HepG2 (cell line): ENCODE results near the gene CITED4. TPM values are rescaled to one million over a fixed set of nuclear protein-coding genes. Genes with fewer than 3 reads are reported as not detected.
A peak's percentile ranks its signal among the peaks of the same experiment; 100 is the strongest.

Experiments
- ATAC-seq: fragments of 200-7000 bp; cut with Tn5 transposase; 3 replicates; pipeline ENCODE4 v1.9.1; 2020; ENCODE audit warnings: mild to moderate bottlenecking, moderate library complexity
- BruUV-seq: library from RNA; stranded (reverse); fragments of 400-500 nt; replicated peaks from 2 replicates; lab custom pipeline; 2021; lab: Mats Ljungman, UMichigan
- CTCF ChIA-PET: fragments of 300-600 bp; formaldehyde crosslinking; extraction: SDS; loops from one replicate; lab custom pipeline; 2021; ENCODE audit warnings: low total read pairs, inconsistent platforms, low intra/inter-chr PET ratio; lab: Yijun Ruan, JAX
- POLR2A ChIA-PET: fragments of 350-600 bp; sonication (Branson Sonifier 250); formaldehyde crosslinking; loops from one replicate; lab custom pipeline; 2020; ENCODE audit warnings: antibody characterized with exemption, inconsistent platforms; lab: Yijun Ruan, JAX
- DNase-seq: peaks from one replicate; pipeline ENCODE4 v3.0.0-alpha.2; 2015; ENCODE audit warnings: low spot score
- FAIRE-seq: peaks from 3 replicates; lab custom pipeline; 2011; peaks lifted over from hg19 to GRCh38; lab: Jason Lieb, UNC
- H2AFZ ChIP-seq: one replicate; pipeline ENCODE4 v1.6.1; 2011; ENCODE audit warnings: low read length, inconsistent platforms
- H3K27ac ChIP-seq: fragments of 300-600 bp; 3 replicates; pipeline ENCODE4 v1.8.0; 2011; ENCODE audit warnings: mixed run types, mild to moderate bottlenecking, mixed read lengths, low read length, inconsistent platforms; ENCODE audit not compliant: insufficient read depth; ENCODE audit errors: extremely low read length
- H3K27me3 ChIP-seq, 2 experiments: fragments of 200-600 bp in 1 of 2; 2 replicates in 1 of 2; 3 replicates in 1 of 2; pipeline versions ENCODE4 v1.6.0 to v1.8.0; 2011; ENCODE audit warnings: low read length in 2 of 2, mild to moderate bottlenecking in 2 of 2, moderate library complexity in 2 of 2, inconsistent platforms in 1 of 2; ENCODE audit not compliant: insufficient read depth in 2 of 2, control insufficient read depth in 1 of 2
- H3K36me3 ChIP-seq, 2 experiments: fragments of 200-600 bp in 1 of 2; replicated peaks in 1 of 2; 2 replicates in 1 of 2; 3 replicates in 1 of 2; pipeline versions ENCODE4 v1.5.1 to v1.8.0; 2011; ENCODE audit warnings: low read length in 2 of 2, inconsistent platforms in 1 of 2; ENCODE audit not compliant: insufficient read depth in 2 of 2, control insufficient read depth in 1 of 2
- H3K4me1 ChIP-seq: 2 replicates; pipeline ENCODE4 v1.5.1; 2012; ENCODE audit warnings: low read length, inconsistent platforms; ENCODE audit not compliant: insufficient read depth
- H3K4me2 ChIP-seq: 2 replicates; pipeline ENCODE4 v1.6.0; 2011; ENCODE audit warnings: low read depth, low read length, inconsistent platforms
- H3K4me3 ChIP-seq, 3 experiments: fragments of 200-600 bp in 1 of 3; sonication (generic), shearing (Covaris generic) in 1 of 3; replicated peaks in 1 of 3; 2 replicates each; pipeline ENCODE4 v1.5.1; 2011 to 2016; ENCODE audit warnings: low read length in 3 of 3, inconsistent platforms in 2 of 3, low read depth in 2 of 3, mild to moderate bottlenecking in 2 of 3, control low read depth in 1 of 3, mixed read lengths in 1 of 3; ENCODE audit not compliant: insufficient read depth in 1 of 3
- H3K79me2 ChIP-seq: one replicate; pipeline ENCODE4 v1.6.1; 2011; ENCODE audit warnings: low read length, inconsistent platforms; ENCODE audit not compliant: insufficient read depth
- H3K9ac ChIP-seq: 2 replicates; pipeline ENCODE4 v1.6.0; 2011; ENCODE audit warnings: mild to moderate bottlenecking, low read depth, low read length, inconsistent platforms; ENCODE audit not compliant: insufficient read depth
- H3K9me3 ChIP-seq: 2 replicates; pipeline ENCODE4 v1.5.1; 2012; ENCODE audit warnings: mild to moderate bottlenecking, low read length
- H4K20me1 ChIP-seq: 2 replicates; pipeline ENCODE4 v1.6.0; 2011; ENCODE audit warnings: inconsistent platforms, mild to moderate bottlenecking, low read length, moderate library complexity; ENCODE audit not compliant: insufficient read depth
- DMTF1 ChIP-seq: sonication (generic); formaldehyde crosslinking; IDR thresholded peaks from 2 replicates; pipeline ENCODE4 v1.4.0; 2020; ENCODE audit warnings: mild to moderate bottlenecking, missing genetic modification reagents
- KDM3A ChIP-seq: IDR thresholded peaks from 2 replicates; pipeline ENCODE4 v1.6.1; 2018; ENCODE audit warnings: low read depth, missing compliant biosample characterization
- MTA1 ChIP-seq: sonication (generic); formaldehyde crosslinking; IDR thresholded peaks from 2 replicates; pipeline ENCODE4 v1.4.0; 2020; ENCODE audit warnings: missing genetic modification reagents, mild to moderate bottlenecking, borderline replicate concordance
- MXI1 ChIP-seq: IDR thresholded peaks from 3 replicates; pipeline ENCODE4 v1.6.1; 2012; ENCODE audit warnings: low read depth, low read length, inconsistent platforms, borderline replicate concordance
- PITX1 ChIP-seq: sonication (generic); formaldehyde crosslinking; IDR thresholded peaks from 2 replicates; pipeline ENCODE4 v1.5.1; 2020; ENCODE audit warnings: mild to moderate bottlenecking, missing genetic modification reagents
- SALL1 ChIP-seq: sonication (generic); formaldehyde crosslinking; IDR thresholded peaks from 2 replicates; pipeline ENCODE4 v1.8.0; 2022; ENCODE audit warnings: mild to moderate bottlenecking, missing genetic modification reagents
- XRCC5 ChIP-seq: fragments of 200-400 bp; formaldehyde crosslinking; optimal IDR thresholded peaks from 2 replicates; pipeline ENCODE3; 2017; ENCODE audit warnings: mild to moderate bottlenecking, low read length
- ZFAT ChIP-seq: sonication (generic); formaldehyde crosslinking; conservative IDR thresholded peaks from 2 replicates; pipeline ENCODE4 v1.8.1; 2023; ENCODE audit warnings: missing genetic modification reagents, inconsistent platforms
- ZNF230 ChIP-seq: sonication (generic); formaldehyde crosslinking; IDR thresholded peaks from 2 replicates; pipeline ENCODE4 v1.4.0; 2020; ENCODE audit warnings: mild to moderate bottlenecking, missing genetic modification reagents
- ZNF776 ChIP-seq: sonication (generic); formaldehyde crosslinking; IDR thresholded peaks from 2 replicates; pipeline ENCODE4 v1.4.0; 2020; ENCODE audit warnings: mild to moderate bottlenecking, missing genetic modification reagents
- WGBS: methylation state at CpG from one replicate; pipeline ENCODE4 v1.1.6; 2017; ENCODE audit warnings: low lambda C conversion rate; 5-methylcytosine and 5-hydroxymethylcytosine counted together
- in situ Hi-C: cut with HindIII; loops from 2 replicates; pipeline ENCODE4 v1.10.0; 2017; ENCODE audit warnings: low pct_unique_long_range_greater_than_20kb; ENCODE audit not compliant: extremely low pct_ligation_motif_present
- intact Hi-C: fragments of 100-400 bp; cut with micrococcal nuclease; formaldehyde crosslinking; loops from one replicate; pipeline ENCODE4 v1.10.0; 2022; ENCODE audit not compliant: unreplicated experiment
- polyA plus RNA-seq, 8 experiments: library from polyadenylated mRNA; depleted of rRNA in 3 of 8; stranded (reverse) in 7 of 8; unstranded in 1 of 8; fragments of >200 nt; fragmentation: Illumina TruSeq in 4 of 8; extraction: Trizol in 4 of 8; gene quantifications; 2 replicates each; pipeline versions ENCODE4 v1.2.1 to v1.2.3, GENCODE V29; 2011 to 2016; ENCODE audit warnings: low read depth in 4 of 8, missing spikeins in 1 of 8, mixed read lengths in 1 of 8; ENCODE audit not compliant: insufficient read depth in 1 of 8
- total RNA-seq, 5 experiments: library from RNA; depleted of rRNA; stranded (reverse); fragments of >200 nt; fragmentation: Illumina TruSeq; extraction: Trizol; gene quantifications; 2 replicates each; pipeline ENCODE4 v1.2.3, GENCODE V29; 2016; ENCODE audit warnings: low read depth in 1 of 5

Gene CITED4
- total and polyA plus RNA-seq, 2 of the 13 experiments (the other 11 are each of a cell fraction or from before 2014, with no cell fraction given): 1.5 to 9.9 TPM

GRCh38 chr1:40887652-40888051, 25.5 kb upstream of the CITED4 start:
- no peak for DNase-seq
- Histone ChIP-seq H3K36me3 (no peaks in the 10 kb centered on the region), H3K4me3 (no peak overlapping the region), H3K27ac (no peak overlapping the region), H2AFZ (no peak overlapping the region)
- no peak for ATAC-seq
- ChIA-PET POLR2A (interaction anchor here (1.4 kb wide), 1 partner anchor 26 kb away, joined by 3 read pairs; the partner anchor contains the start of gene CITED4), CTCF (no interaction called here)
- TF ChIP-seq MXI1 (no peak), MTA1 (CRISPR knock-in tag) (no peak), ZNF230 (CRISPR knock-in tag) (no peak), ZNF776 (no peak), SALL1 (no peak), PITX1 (CRISPR knock-in tag) (no peak)
- TF ChIP-seq, all 625 proteins: peak for 0
- no peaks in the 10 kb centered on the region for H4K20me1 ChIP-seq
- H3K4me2 ChIP-seq: no peak overlapping the region
- H3K27me3 ChIP-seq: no peaks in the 10 kb centered on the region; a peak in 2 of 5 replicates
- no TSS peak for BruUV-seq
- peaks cover 27% of the 10 kb centered on the region for H3K4me1 ChIP-seq
- FAIRE-seq: no peak
- in situ Hi-C loops: no loop called here
- intact Hi-C loops: no loop called here
- H3K9ac ChIP-seq: no peak overlapping the region
- 85% methylated on average over 6 of the region's 6 CpGs for WGBS
- no peaks in the 10 kb centered on the region for H3K9me3 ChIP-seq
- H3K79me2 ChIP-seq: no peaks in the 10 kb centered on the region

GRCh38 chr1:40887012-40887378, 24.8 kb upstream of the CITED4 start:
- Histone ChIP-seq H3K4me3 (no peak overlapping the region), H3K4me1 (peaks cover 21% of the 10 kb centered on the region), H3K27me3 (no peaks in the 10 kb centered on the region; a peak in 2 of 5 replicates), H3K4me2 (peak overlapping the region; percentile 13; the same call in 1 of the 2 replicates), H3K27ac (no peak overlapping the region), H2AFZ (no peak overlapping the region), H4K20me1 (no peaks in the 10 kb centered on the region), H3K9ac (no peak overlapping the region), H3K9me3 (no peaks in the 10 kb centered on the region), H3K79me2 (no peaks in the 10 kb centered on the region), H3K36me3 (no peaks in the 10 kb centered on the region)
- BruUV-seq: no TSS peak
- CTCF ChIA-PET: no interaction called here
- no peak for ATAC-seq
- FAIRE-seq: no peak
- no peak for DNase-seq
- in situ Hi-C loops: no loop called here
- POLR2A ChIA-PET: interaction anchor here (1.0 to 1.4 kb wide), 2 partner anchors 25 to 57 kb away, joined by 3 to 5 read pairs; partner anchors contain the start of gene CITED4
- intact Hi-C loops: no loop called here
- 86% methylated on average over 1 of the region's 1 CpG for WGBS
- TF ChIP-seq XRCC5: no peak
- TF ChIP-seq KDM3A: no peak
- no peak for TF ChIP-seq DMTF1
- no peak for TF ChIP-seq ZFAT
